Hepatocyte (in vitro differentiated cells): ENCODE data around the gene CCDC106.

ENCODE experiments used
- CTCF ChIP-seq: fragments of 200-600 bp; sonication (generic); IDR thresholded peaks from 2 replicates; pipeline ENCODE4 v1.5.1; 2016; ENCODE audit warnings: antibody characterized with exemption, mild to moderate bottlenecking; ENCODE audit not compliant: poor library complexity
- EZH2 ChIP-seq: fragments of 200-600 bp; sonication (generic); IDR thresholded peaks from 2 replicates; pipeline ENCODE4 v1.6.1; 2016; ENCODE audit warnings: antibody characterized with exemption, mild to moderate bottlenecking, borderline replicate concordance

- TF ChIP-seq CTCF = no peak
- TF ChIP-seq EZH2 = no peak
These were observed 49.7 kb downstream of the CCDC106 start for GRCh38 chr19:55697698-55698097.
